ENCODE data around the gene PACRG.
A peak's percentile ranks its signal among the peaks of the same experiment; 100 is the strongest.

Gene PACRG

DNA sequence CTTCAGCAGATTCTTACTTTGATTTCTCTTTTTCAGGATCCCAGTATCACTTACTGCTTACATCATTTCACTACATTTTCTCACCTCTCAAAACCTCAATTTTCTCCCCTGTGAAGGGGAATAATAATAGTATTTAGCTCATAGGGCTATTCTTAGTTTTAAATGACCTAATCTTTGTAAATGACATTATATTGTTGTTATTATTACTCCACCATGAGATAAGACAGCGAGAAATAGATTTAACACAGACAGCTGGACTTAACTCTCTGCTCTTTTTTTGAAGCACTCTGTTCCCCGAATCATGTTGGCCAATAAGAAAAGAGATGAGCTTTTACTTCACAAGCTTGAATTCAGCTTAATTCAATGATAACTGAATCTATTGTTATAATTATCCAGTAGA is 578.2 kb downstream of the PACRG start:
- no peak overlapping the region for H3K56ac ChIP-seq (ENCODE audit: low read length)
- no peak for DNase-seq
- H4K8ac ChIP-seq (ENCODE audit: low read depth, low read length) = no peak overlapping the region
- no peak overlapping the region for H3K4me3 ChIP-seq (ENCODE audit: low read length)
- no peak overlapping the region for H3K4ac ChIP-seq (ENCODE audit: low read depth, low read length)
- no peak overlapping the region for H4K5ac ChIP-seq (ENCODE audit: low read length)
- no peaks in the 10 kb centered on the region for H3K27me3 ChIP-seq (ENCODE audit: insufficient read depth, low read length, poor library complexity)
- no peaks in the 10 kb centered on the region for H3K36me3 ChIP-seq (ENCODE audit: control insufficient read depth, insufficient read depth, low read length)
- H3K4me1 ChIP-seq (ENCODE audit: control insufficient read depth, low read depth, low read length) = no peaks in the 10 kb centered on the region
- no peak overlapping the region for H3K18ac ChIP-seq (ENCODE audit: low read length)
- H3K79me2 ChIP-seq (ENCODE audit: control insufficient read depth, insufficient read depth, low read length) = no peaks in the 10 kb centered on the region
- WGBS (ENCODE audit: extremely low coverage, insufficient coverage, low lambda C conversion rate) = no CpG with 5 or more reads among the region's 2 CpGs
- no peak overlapping the region for H2BK120ac ChIP-seq (ENCODE audit: low read depth, low read length)
- no peak overlapping the region for H3K4me2 ChIP-seq (ENCODE audit: low read length)
- no peak overlapping the region for H2AK5ac ChIP-seq (ENCODE audit: low read length)
- no peak overlapping the region for H2BK15ac ChIP-seq (replicated peaks; ENCODE audit: low read depth)
- no peaks in the 10 kb centered on the region for H3K79me1 ChIP-seq (ENCODE audit: low read length)
- no peak overlapping the region for H3K23ac ChIP-seq (ENCODE audit: low read length)
- no peak overlapping the region for H3K27ac ChIP-seq (ENCODE audit: low read depth, low read length)
- no peak overlapping the region for H2BK5ac ChIP-seq (ENCODE audit: low read length)
- H3K9ac ChIP-seq (ENCODE audit: low read length) = no peak overlapping the region

DNA sequence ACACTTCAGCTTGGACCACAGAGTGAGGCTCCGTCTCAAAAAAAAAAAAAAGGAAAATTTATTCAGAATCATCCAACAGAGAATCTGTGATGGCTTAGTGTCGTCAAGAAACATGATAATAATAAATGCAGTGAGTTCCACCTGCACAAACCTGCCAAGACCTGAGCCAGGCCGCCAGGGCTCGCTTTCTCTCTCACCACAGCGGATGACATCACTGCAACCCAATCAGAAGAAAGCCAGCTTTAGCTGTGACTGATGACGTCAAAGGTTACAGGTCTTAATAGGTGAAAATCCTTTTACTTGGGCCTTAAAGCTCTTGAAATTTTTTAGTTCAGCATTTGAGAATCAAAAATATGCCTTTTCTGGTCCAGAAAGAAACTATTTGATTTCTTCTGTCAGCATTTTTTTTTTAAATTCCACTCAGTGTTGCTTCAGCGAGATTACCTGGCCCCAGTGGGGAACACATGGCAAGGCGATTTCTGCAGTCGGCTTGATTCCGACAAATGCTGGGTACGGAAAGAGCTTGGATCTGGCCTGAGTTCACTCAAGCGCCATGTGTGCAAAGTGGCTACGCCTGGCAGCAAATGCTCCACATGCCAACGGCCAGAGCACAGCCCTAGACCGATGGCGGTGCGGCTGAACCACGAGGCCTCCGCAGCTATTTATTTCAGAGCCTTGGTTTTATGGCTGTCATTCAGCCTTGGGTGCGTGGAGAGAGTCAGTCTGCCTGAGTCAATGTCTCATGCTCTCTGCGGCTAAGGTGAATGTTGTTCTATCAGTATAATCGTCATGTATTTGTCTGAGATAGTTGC is 581.1 kb downstream of the PACRG start:
- Histone ChIP-seq H3K4ac (ENCODE audit: low read depth, low read length) (no peak overlapping the region), H3K4me3 (ENCODE audit: low read length) (no peak overlapping the region), H2BK15ac (replicated peaks; ENCODE audit: low read depth) (no peak overlapping the region), H3K79me1 (ENCODE audit: low read length) (no peaks in the 10 kb centered on the region), H3K9ac (ENCODE audit: low read length) (no peak overlapping the region), H3K27me3 (ENCODE audit: insufficient read depth, low read length, poor library complexity) (no peaks in the 10 kb centered on the region), H2BK120ac (ENCODE audit: low read depth, low read length) (no peak overlapping the region), H3K4me1 (ENCODE audit: control insufficient read depth, low read depth, low read length) (no peaks in the 10 kb centered on the region), H3K23ac (ENCODE audit: low read length) (no peak overlapping the region), H3K36me3 (ENCODE audit: control insufficient read depth, insufficient read depth, low read length) (no peaks in the 10 kb centered on the region), H3K27ac (ENCODE audit: low read depth, low read length) (no peak overlapping the region), H3K79me2 (ENCODE audit: control insufficient read depth, insufficient read depth, low read length) (no peaks in the 10 kb centered on the region), H3K4me2 (ENCODE audit: low read length) (no peak overlapping the region), H3K18ac (ENCODE audit: low read length) (no peak overlapping the region), H2BK5ac (ENCODE audit: low read length) (no peak overlapping the region), H3K56ac (ENCODE audit: low read length) (no peak overlapping the region), H2AK5ac (ENCODE audit: low read length) (no peak overlapping the region), H4K5ac (ENCODE audit: low read length) (no peak overlapping the region), H4K8ac (ENCODE audit: low read depth, low read length) (no peak overlapping the region)
- peak; percentile 33 for DNase-seq
- WGBS (ENCODE audit: extremely low coverage, insufficient coverage, low lambda C conversion rate) = no CpG with 5 or more reads among the region's 22 CpGs

DNA sequence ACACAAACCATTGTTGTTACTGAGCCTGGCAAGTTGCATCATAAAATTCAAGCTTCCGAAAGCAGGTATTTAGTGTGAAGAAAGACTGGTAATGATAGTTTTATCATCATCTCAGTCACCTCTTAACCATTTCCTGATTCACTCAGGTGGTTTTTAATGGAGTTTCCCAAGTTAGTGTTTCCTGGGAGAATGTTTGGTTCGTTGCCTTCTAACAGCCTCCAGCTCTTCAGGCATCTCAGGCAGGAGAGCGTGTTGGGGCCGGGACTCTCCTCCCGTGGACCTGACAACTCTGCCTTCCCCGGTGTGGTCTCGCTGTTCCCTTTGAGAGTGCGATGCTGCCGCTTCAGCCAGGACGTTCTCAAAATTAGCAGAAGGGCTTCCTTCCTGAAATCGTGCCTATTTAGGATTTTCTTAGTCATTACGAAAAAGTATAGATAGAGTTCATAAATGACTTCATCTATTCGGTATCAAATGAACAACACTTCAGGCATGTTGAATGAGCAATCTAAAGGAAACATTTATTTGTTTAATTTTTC is 581.8 kb downstream of the PACRG start:
- Histone ChIP-seq H3K27ac (ENCODE audit: low read depth, low read length) (no peak overlapping the region), H3K36me3 (ENCODE audit: control insufficient read depth, insufficient read depth, low read length) (no peaks in the 10 kb centered on the region), H3K18ac (ENCODE audit: low read length) (no peak overlapping the region), H3K27me3 (ENCODE audit: insufficient read depth, low read length, poor library complexity) (no peaks in the 10 kb centered on the region), H3K79me2 (ENCODE audit: control insufficient read depth, insufficient read depth, low read length) (no peaks in the 10 kb centered on the region), H3K4me2 (ENCODE audit: low read length) (no peak overlapping the region), H2BK15ac (replicated peaks; ENCODE audit: low read depth) (no peak overlapping the region), H3K4ac (ENCODE audit: low read depth, low read length) (no peak overlapping the region), H3K4me1 (ENCODE audit: control insufficient read depth, low read depth, low read length) (no peaks in the 10 kb centered on the region), H3K79me1 (ENCODE audit: low read length) (no peaks in the 10 kb centered on the region), H2BK120ac (ENCODE audit: low read depth, low read length) (no peak overlapping the region), H3K56ac (ENCODE audit: low read length) (no peak overlapping the region), H3K4me3 (ENCODE audit: low read length) (no peak overlapping the region), H2BK5ac (ENCODE audit: low read length) (no peak overlapping the region), H3K23ac (ENCODE audit: low read length) (no peak overlapping the region), H4K8ac (ENCODE audit: low read depth, low read length) (no peak overlapping the region), H4K5ac (ENCODE audit: low read length) (no peak overlapping the region), H2AK5ac (ENCODE audit: low read length) (no peak overlapping the region), H3K9ac (ENCODE audit: low read length) (no peak overlapping the region)
- WGBS (ENCODE audit: extremely low coverage, insufficient coverage, low lambda C conversion rate) = no CpG with 5 or more reads among the region's 13 CpGs
- DNase-seq = no peak

DNA sequence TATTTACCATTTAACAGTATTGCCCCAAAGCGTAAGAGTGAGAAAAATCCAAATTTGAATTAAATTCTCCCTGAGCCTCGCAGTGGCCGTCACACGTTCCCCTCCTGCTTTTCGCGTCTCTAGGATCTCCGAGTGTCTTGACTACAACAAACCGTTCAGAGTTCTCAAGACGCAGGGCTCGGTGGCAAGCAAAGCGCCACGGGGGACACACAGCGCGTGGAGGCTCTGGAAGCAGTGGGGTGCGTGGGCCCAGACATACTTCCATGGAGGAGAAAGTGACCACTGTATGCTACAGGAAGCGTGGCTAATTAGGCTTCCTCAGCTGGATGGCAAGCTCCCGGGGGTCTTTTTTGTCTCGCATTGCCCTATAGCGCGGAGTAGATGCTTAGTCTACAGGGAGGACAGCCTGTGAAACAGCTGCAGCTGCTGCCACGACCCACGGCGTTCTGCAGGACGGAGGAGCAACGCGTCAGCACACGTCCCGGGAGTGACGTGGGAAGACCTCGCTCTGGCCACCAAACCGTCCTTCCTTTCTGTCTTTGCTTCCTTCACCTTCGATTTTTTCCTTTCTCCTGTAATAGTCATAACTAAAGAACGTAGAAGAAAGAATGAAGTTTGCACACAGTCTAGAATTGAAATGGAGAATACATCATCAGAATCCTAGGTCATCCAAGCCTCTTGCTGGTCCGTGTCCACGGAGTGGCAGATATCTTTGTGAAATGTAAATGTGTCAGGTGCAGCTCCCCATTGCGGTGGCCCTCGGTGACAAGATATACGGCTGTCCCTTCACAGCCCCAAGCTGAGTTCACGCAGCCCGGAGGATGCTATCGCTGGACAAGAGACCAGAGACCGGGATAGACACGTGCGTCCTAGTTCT is 582.6 kb downstream of the PACRG start:
- Histone ChIP-seq H3K56ac (ENCODE audit: low read length) (no peak overlapping the region), H3K18ac (ENCODE audit: low read length) (no peak overlapping the region), H2BK15ac (replicated peaks; ENCODE audit: low read depth) (no peak overlapping the region), H3K27me3 (ENCODE audit: insufficient read depth, low read length, poor library complexity) (no peaks in the 10 kb centered on the region), H3K36me3 (ENCODE audit: control insufficient read depth, insufficient read depth, low read length) (no peaks in the 10 kb centered on the region), H3K79me1 (ENCODE audit: low read length) (no peaks in the 10 kb centered on the region), H2AK5ac (ENCODE audit: low read length) (no peak overlapping the region), H3K23ac (ENCODE audit: low read length) (no peak overlapping the region), H3K4me3 (ENCODE audit: low read length) (no peak overlapping the region), H3K9ac (ENCODE audit: low read length) (no peak overlapping the region), H3K4ac (ENCODE audit: low read depth, low read length) (no peak overlapping the region), H4K5ac (ENCODE audit: low read length) (no peak overlapping the region), H4K8ac (ENCODE audit: low read depth, low read length) (no peak overlapping the region), H2BK120ac (ENCODE audit: low read depth, low read length) (no peak overlapping the region), H3K4me2 (ENCODE audit: low read length) (no peak overlapping the region), H2BK5ac (ENCODE audit: low read length) (no peak overlapping the region), H3K27ac (ENCODE audit: low read depth, low read length) (no peak overlapping the region), H3K79me2 (ENCODE audit: control insufficient read depth, insufficient read depth, low read length) (no peaks in the 10 kb centered on the region), H3K4me1 (ENCODE audit: control insufficient read depth, low read depth, low read length) (no peaks in the 10 kb centered on the region)
- no peak for DNase-seq
- whole genome bisulfite sequencing (ENCODE audit: extremely low coverage, insufficient coverage, low lambda C conversion rate) = no CpG with 5 or more reads among the region's 44 CpGs

DNA sequence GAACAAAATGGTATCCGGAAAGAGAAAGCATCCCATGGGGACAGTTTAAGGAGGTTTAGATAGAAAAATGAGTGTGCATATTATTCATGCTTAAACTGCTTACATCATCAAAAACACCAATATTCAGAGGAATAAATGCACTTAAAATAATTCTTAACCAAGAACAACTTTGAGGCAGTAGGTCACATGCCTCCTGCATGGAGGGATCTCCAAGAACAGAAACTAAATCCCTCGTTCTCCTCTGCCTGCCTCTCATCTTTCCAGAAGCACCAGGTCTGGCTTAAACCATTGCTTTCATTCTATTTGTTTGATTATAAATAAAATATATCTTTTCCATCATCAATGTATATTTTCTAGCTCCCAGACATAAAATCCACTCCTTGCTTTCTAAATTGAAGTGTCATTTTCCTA is 583.2 kb downstream of the PACRG start:
- H3K36me3 ChIP-seq (ENCODE audit: control insufficient read depth, insufficient read depth, low read length) = no peaks in the 10 kb centered on the region
- no peak overlapping the region for H4K5ac ChIP-seq (ENCODE audit: low read length)
- H3K27me3 ChIP-seq (ENCODE audit: insufficient read depth, low read length, poor library complexity) = no peaks in the 10 kb centered on the region
- no peak overlapping the region for H3K4ac ChIP-seq (ENCODE audit: low read depth, low read length)
- no peaks in the 10 kb centered on the region for H3K4me1 ChIP-seq (ENCODE audit: control insufficient read depth, low read depth, low read length)
- no peak overlapping the region for H2BK120ac ChIP-seq (ENCODE audit: low read depth, low read length)
- H3K79me1 ChIP-seq (ENCODE audit: low read length) = no peaks in the 10 kb centered on the region
- no CpG with 5 or more reads among the region's 2 CpGs for WGBS (ENCODE audit: extremely low coverage, insufficient coverage, low lambda C conversion rate)
- H4K8ac ChIP-seq (ENCODE audit: low read depth, low read length) = no peak overlapping the region
- H3K56ac ChIP-seq (ENCODE audit: low read length) = no peak overlapping the region
- H3K27ac ChIP-seq (ENCODE audit: low read depth, low read length) = no peak overlapping the region
- H3K18ac ChIP-seq (ENCODE audit: low read length) = no peak overlapping the region
- no peak overlapping the region for H3K9ac ChIP-seq (ENCODE audit: low read length)
- H2AK5ac ChIP-seq (ENCODE audit: low read length) = no peak overlapping the region
- H3K79me2 ChIP-seq (ENCODE audit: control insufficient read depth, insufficient read depth, low read length) = no peaks in the 10 kb centered on the region
- no peak overlapping the region for H2BK5ac ChIP-seq (ENCODE audit: low read length)
- DNase-seq = no peak
- no peak overlapping the region for H3K23ac ChIP-seq (ENCODE audit: low read length)
- no peak overlapping the region for H3K4me2 ChIP-seq (ENCODE audit: low read length)
- no peak overlapping the region for H3K4me3 ChIP-seq (ENCODE audit: low read length)
- no peak overlapping the region for H2BK15ac ChIP-seq (replicated peaks; ENCODE audit: low read depth)

Measured in mesendoderm (in vitro differentiated cells).